ENCODE data around the gene TCF25.

DNA sequence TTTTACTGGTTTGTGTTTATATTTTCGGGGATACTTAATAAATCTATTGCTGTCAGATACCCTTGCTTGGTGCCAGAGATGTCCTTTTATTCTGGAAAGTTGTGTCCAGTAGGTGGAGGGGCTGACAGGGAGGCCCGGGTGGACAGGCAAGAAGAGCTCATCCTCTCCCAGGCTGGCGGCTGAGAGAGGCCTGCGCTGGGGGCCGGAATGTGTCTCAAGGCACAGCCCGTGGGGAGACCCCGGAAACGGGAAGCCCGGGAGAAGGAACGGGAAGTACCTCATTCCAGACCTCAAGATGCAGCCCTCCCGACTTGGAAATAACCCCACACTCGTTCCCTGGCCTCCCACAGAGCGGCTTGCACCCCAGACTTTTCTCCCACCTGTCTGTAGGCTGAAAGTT is 62.6 kb downstream of the TCF25 start:
- TF ChIP-seq, protein P1, sequence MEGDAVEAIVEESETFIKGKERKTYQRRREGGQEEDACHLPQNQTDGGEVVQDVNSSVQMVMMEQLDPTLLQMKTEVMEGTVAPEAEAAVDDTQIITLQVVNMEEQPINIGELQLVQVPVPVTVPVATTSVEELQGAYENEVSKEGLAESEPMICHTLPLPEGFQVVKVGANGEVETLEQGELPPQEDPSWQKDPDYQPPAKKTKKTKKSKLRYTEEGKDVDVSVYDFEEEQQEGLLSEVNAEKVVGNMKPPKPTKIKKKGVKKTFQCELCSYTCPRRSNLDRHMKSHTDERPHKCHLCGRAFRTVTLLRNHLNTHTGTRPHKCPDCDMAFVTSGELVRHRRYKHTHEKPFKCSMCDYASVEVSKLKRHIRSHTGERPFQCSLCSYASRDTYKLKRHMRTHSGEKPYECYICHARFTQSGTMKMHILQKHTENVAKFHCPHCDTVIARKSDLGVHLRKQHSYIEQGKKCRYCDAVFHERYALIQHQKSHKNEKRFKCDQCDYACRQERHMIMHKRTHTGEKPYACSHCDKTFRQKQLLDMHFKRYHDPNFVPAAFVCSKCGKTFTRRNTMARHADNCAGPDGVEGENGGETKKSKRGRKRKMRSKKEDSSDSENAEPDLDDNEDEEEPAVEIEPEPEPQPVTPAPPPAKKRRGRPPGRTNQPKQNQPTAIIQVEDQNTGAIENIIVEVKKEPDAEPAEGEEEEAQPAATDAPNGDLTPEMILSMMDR (IDR thresholded peaks at IDR 0.05): no peak
- no peak for TF ChIP-seq POLR2A (IDR thresholded peaks at IDR 0.05)

Data from uterus (tissue), 2 donors.